GM21529 (cell line): ENCODE results near the gene SEBOX.
A peak's percentile ranks its signal among the peaks of the same experiment; 100 is the strongest.

ENCODE experiments used
- ATAC-seq: cut with Tn5 transposase; IDR thresholded peaks from one replicate; pipeline ENCODE4 v1.9.1; 2021; ENCODE audit not compliant: unreplicated experiment

SEBOX gene

GRCh38 chr17:28324267-28324745 lies 40.7 kb downstream of the SEBOX start:
- ATAC-seq = no peak

GRCh38 chr17:28320215-28321061 lies 44.6 kb downstream of the SEBOX start:
- no peak for ATAC-seq

- ATAC-seq = no peak
Measured at GRCh38 chr17:28319598-28319935, 45.4 kb downstream of the SEBOX start.

- ATAC-seq = peak; percentile 97
Measured at GRCh38 chr17:28318759-28319597, 46.0 kb downstream of the SEBOX start, which contains the start of gene TMEM97. Gene TMEM97, plus strand, starts transcription at chr17:28319200. Its CDS starts 40 bp downstream, at chr17:28319240.

GRCh38 chr17:28317966-28318758 lies 46.8 kb downstream of the SEBOX start:
- peak; percentile 4 for ATAC-seq

GRCh38 chr17:28317099-28317965 lies 47.7 kb downstream of the SEBOX start:
- no peak for ATAC-seq

- no peak for ATAC-seq
Measured at GRCh38 chr17:28315846-28316705, 48.9 kb downstream of the SEBOX start.

GRCh38 chr17:28313841-28314240 lies 51.2 kb downstream of the SEBOX start:
- ATAC-seq = no peak
